Panc1 (cell line): ENCODE measurements around the gene LRRC8E. TPM values are rescaled to one million over a fixed set of nuclear protein-coding genes. Genes with fewer than 3 reads are reported as not detected.

ENCODE experiments used
- ATAC-seq: fragments of 200-7000 bp; cut with Tn5 transposase; 2 replicates; pipeline ENCODE4 v1.9.1; 2020; ENCODE audit warnings: mild to moderate bottlenecking, moderate library complexity
- BruUV-seq: library from RNA; stranded (reverse); fragments of 400-500 nt; replicated peaks from 2 replicates; lab custom pipeline; 2021; lab: Mats Ljungman, UMichigan
- CTCF ChIA-PET: fragments of 300-600 bp; sonication (Branson Sonifier 250); formaldehyde crosslinking; loops from one replicate; lab custom pipeline; 2022; ENCODE audit warnings: antibody characterized with exemption; lab: Charles Lee
- POLR2A ChIA-PET: fragments of 300-600 bp; sonication (Branson Sonifier 250); formaldehyde crosslinking; loops from one replicate; lab custom pipeline; 2022; ENCODE audit warnings: antibody characterized with exemption; lab: Charles Lee
- DNase-seq: peaks from one replicate; pipeline ENCODE4 v3.0.0-alpha.2; 2010; ENCODE audit warnings: low read depth, low spot score
- H3K27ac ChIP-seq: 2 replicates; pipeline ENCODE4 v1.5.1; 2011; ENCODE audit warnings: mild to moderate bottlenecking, low read length, inconsistent platforms
- H3K27me3 ChIP-seq: fragments of 200-500 bp; sonication (Bioruptor generic); 2 replicates; pipeline ENCODE4 v1.6.0; 2014; ENCODE audit warnings: low read length, inconsistent platforms; ENCODE audit not compliant: control insufficient read depth, insufficient read depth
- H3K36me3 ChIP-seq: fragments of 200-500 bp; sonication (Bioruptor generic); 2 replicates; pipeline ENCODE4 v1.5.1; 2014; ENCODE audit warnings: inconsistent platforms, mild to moderate bottlenecking, low read length, moderate library complexity; ENCODE audit not compliant: control insufficient read depth, insufficient read depth
- H3K4me1 ChIP-seq: 2 replicates; pipeline ENCODE4 v1.5.1; 2011; ENCODE audit warnings: inconsistent platforms, mild to moderate bottlenecking, low read length, moderate library complexity; ENCODE audit not compliant: control insufficient read depth, insufficient read depth
- H3K4me3 ChIP-seq, 2 experiments: 2 replicates each; pipeline ENCODE4 v1.5.1; 2011 to 2012; ENCODE audit warnings: low read depth in 2 of 2, low read length in 2 of 2, mild to moderate bottlenecking in 2 of 2, inconsistent platforms in 1 of 2, moderate library complexity in 1 of 2
- H3K9me3 ChIP-seq: fragments of 200-500 bp; sonication (Bioruptor generic); 2 replicates; pipeline ENCODE4 v1.5.1; 2014; ENCODE audit warnings: low read depth, mild to moderate bottlenecking, inconsistent platforms, low read length, moderate library complexity; ENCODE audit not compliant: control insufficient read depth, insufficient read depth
- CTCF ChIP-seq: fragments of 450-650 bp; IDR thresholded peaks from 2 replicates; pipeline ENCODE4 v1.5.1; 2017; ENCODE audit warnings: mild to moderate bottlenecking
- POLR2AphosphoS5 ChIP-seq: IDR thresholded peaks from 2 replicates; pipeline ENCODE4 v1.6.1; 2012; ENCODE audit warnings: mild to moderate bottlenecking, low read depth, low read length, moderate library complexity
- REST ChIP-seq, 2 experiments: IDR thresholded peaks; 2 replicates each; pipeline ENCODE4 v1.6.1; 2011 to 2012; ENCODE audit warnings: low read depth in 2 of 2, control low read depth in 1 of 2, low read length in 1 of 2, mild to moderate bottlenecking in 1 of 2, moderate library complexity in 1 of 2; ENCODE audit not compliant: insufficient read depth in 1 of 2
- SIN3A ChIP-seq: IDR thresholded peaks from 2 replicates; pipeline ENCODE4 v1.6.1; 2012; ENCODE audit warnings: low read depth, mild to moderate bottlenecking, low read length, moderate library complexity, borderline replicate concordance; ENCODE audit not compliant: insufficient read depth
- TCF7L2 ChIP-seq: IDR thresholded peaks from 2 replicates; pipeline ENCODE4 v1.6.1; 2011; ENCODE audit warnings: mild to moderate bottlenecking, low read depth, low read length, inconsistent platforms
- in situ Hi-C: cut with HindIII; loops from 2 replicates; pipeline ENCODE4 v1.10.0; 2016; ENCODE audit warnings: low sequenced_read_pairs, low pct_unique_long_range_greater_than_20kb
- intact Hi-C: fragments of 100-400 bp; cut with micrococcal nuclease; formaldehyde crosslinking; loops from one replicate; pipeline ENCODE4 v1.10.0; 2022; ENCODE audit not compliant: unreplicated experiment
- total RNA-seq: library from RNA; stranded (reverse); gene quantifications from one replicate; pipeline ENCODE4 v1.2.1, GENCODE V29; 2021; ENCODE audit not compliant: unreplicated experiment

Gene LRRC8E
- total RNA-seq, 1 experiment from 2014 or later: 5.0 TPM

DNA sequence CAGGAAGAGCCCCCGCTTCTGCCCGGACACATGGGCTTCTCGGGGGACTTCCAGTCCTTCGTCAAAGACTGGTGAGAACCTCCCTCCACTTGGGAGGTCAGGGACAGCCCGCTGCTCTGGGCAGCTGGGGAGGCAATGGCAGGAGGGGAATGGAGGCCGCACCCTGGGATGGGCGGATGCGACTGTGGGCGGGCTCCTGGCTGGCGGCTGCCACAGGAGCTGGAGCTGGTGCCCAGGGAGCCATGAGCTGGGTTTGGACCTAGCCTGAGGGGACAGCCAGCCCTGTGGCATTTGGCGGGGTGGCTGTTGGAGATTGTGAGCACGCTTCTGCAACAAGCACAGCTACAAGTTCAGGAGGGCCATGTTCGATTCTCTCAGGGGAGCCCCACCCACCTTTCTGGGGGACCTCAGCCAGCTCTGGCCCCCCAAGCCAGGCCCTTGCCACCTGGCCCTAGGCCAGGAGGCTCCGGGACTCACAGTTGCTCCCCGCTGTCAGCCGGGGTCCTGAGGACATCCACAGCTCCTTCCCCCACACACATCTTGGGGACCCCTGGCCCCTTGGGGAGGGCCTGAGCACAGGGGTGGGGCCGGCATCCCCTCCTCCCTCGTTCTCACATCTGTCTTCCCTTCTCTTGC lies 23.3 kb downstream of the LRRC8E start:
- no peak overlapping the region for H3K27ac ChIP-seq
- H3K36me3 ChIP-seq: no peaks in the 10 kb centered on the region
- CTCF ChIA-PET: interaction anchor here (0.6 kb wide), 1 partner anchor 13 kb away, joined by 4 read pairs; no protein-coding TSS in a partner anchor
- in situ Hi-C loops (no loop called here), intact Hi-C loops (no loop called here)
- ATAC-seq (no peak), DNase-seq (no peak)
- no peaks in the 10 kb centered on the region for H3K27me3 ChIP-seq
- H3K4me1 ChIP-seq: peaks cover 10% of the 10 kb centered on the region
- POLR2A ChIA-PET: no interaction called here
- no peak overlapping the region for H3K4me3 ChIP-seq
- H3K9me3 ChIP-seq: no peaks in the 10 kb centered on the region
- TF ChIP-seq CTCF (no peak), TCF7L2 (no peak), SIN3A (no peak), POLR2AphosphoS5 (no peak), REST (IDR thresholded peaks at IDR 0.05; ENCODE audit: insufficient read depth in 1 of 2, low read depth in 2 of 2, low read length in 1 of 2) (no peak)
- no TSS peak for BruUV-seq

DNA sequence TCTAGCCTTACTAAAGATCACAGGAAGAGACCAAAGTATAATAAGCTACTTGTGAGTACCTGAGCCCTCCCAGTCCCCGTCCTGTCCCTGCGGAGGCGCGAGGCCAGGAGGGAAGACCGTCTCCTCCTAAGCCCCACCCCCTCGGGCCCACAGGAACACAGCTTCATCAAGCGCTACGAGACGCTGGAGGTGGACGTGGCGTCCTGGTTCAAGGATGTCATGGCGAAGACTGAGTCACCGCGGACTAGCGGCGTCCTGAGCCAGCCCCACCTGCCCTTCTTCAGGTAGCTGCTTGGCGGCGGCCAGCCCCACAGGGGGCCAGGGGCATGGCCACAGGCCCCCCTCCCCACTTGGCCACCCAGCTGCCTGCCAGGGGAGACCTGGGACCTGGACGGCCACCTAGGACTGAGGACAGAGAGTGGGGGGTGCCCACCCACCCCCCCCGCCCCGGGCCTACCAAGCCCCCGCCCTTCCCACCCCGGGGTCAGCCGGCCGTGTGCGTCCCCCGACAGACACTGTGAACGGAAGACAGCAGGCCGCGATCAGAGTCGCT lies 23.9 kb downstream of the LRRC8E start:
- ChIA-PET CTCF (interaction anchor here (0.6 kb wide), 1 partner anchor 12 kb away, joined by 4 read pairs; no protein-coding TSS in a partner anchor), POLR2A (no interaction called here)
- peaks cover 10% of the 10 kb centered on the region for H3K4me1 ChIP-seq
- no peaks in the 10 kb centered on the region for H3K36me3 ChIP-seq
- DNase-seq (no peak), ATAC-seq (no peak)
- intact Hi-C loops (no loop called here), in situ Hi-C loops (no loop called here)
- BruUV-seq: no TSS peak
- no peak for TF ChIP-seq TCF7L2
- H3K4me3 ChIP-seq: no peak overlapping the region
- H3K27ac ChIP-seq: no peak overlapping the region
- no peaks in the 10 kb centered on the region for H3K9me3 ChIP-seq
- H3K27me3 ChIP-seq: no peaks in the 10 kb centered on the region
